ENCODE measurements around the gene CDCA8.

- TF ChIP-seq, protein P1, sequence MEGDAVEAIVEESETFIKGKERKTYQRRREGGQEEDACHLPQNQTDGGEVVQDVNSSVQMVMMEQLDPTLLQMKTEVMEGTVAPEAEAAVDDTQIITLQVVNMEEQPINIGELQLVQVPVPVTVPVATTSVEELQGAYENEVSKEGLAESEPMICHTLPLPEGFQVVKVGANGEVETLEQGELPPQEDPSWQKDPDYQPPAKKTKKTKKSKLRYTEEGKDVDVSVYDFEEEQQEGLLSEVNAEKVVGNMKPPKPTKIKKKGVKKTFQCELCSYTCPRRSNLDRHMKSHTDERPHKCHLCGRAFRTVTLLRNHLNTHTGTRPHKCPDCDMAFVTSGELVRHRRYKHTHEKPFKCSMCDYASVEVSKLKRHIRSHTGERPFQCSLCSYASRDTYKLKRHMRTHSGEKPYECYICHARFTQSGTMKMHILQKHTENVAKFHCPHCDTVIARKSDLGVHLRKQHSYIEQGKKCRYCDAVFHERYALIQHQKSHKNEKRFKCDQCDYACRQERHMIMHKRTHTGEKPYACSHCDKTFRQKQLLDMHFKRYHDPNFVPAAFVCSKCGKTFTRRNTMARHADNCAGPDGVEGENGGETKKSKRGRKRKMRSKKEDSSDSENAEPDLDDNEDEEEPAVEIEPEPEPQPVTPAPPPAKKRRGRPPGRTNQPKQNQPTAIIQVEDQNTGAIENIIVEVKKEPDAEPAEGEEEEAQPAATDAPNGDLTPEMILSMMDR (conservative IDR thresholded peaks at IDR 0.05; ENCODE audit: low read depth, low read length), result no peak
- no peak for TF ChIP-seq EZH2 (IDR thresholded peaks at IDR 0.05; ENCODE audit: borderline replicate concordance, low read depth, low read length, poor library complexity, severe bottlenecking)
Measured at GRCh38 chr1:37680933-37681332, 11.4 kb upstream of the CDCA8 start.

Data from A673 (cell line).